ENCODE results near the gene MZB1. TPM values are rescaled to one million over a fixed set of nuclear protein-coding genes. Genes with fewer than 3 reads are reported as not detected.

MZB1 gene
- total RNA-seq, 1 experiment from 2014 or later = 1.1 TPM

DNA sequence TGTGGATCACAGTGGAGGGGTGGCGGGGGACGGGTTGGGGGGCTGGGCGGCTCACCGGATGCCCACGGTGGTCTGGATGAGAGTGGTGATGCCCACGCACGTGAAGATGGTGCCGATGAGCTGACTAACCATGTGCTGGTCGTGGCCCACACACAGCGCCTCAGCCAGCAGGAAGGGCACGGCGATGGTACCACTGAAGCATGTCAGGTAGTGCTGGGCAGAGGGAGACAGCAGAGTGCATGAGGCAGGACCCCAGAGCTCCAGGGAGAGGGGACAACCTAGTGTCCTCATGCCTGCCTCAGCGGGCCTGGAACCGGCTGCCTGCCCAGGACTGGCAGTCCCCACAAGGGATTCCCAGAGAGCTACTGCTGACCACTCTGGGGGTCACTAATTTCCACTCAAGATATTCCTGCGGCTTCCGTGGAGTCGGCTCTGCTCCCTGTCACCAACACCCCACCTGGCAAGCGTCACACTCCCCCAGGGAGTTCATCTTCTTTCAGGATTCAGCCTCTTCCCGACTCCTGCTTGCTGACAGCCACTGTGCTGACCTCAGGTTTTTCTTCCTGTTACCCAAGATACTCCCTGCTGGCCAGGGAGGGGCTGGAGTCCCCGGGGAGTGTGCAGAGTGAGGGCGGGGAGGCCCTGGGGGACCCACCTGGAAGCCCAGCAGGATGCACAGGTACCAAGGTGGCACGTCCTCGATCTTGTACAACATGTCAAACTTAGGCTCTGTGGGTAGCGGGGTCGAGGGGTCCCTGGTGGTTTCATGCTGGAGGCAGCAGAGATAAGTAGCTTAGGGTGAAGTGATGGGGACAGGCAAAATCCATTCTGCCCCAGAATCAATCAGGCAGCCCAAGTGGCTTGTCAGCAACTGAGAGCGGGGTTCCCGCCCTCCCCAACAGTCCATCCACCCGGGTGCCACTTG lies 7.6 kb downstream of the MZB1 start:
- Mint-ChIP-seq H3K27me3 (ENCODE audit: low read depth) (peaks cover 8% of the 10 kb centered on the region; the same call in 1 of the 2 replicates), H3K27ac (no peak overlapping the region), H3K4me1 (peaks cover 15% of the 10 kb centered on the region), H3K36me3 (no peaks in the 10 kb centered on the region), H3K9me3 (no peaks in the 10 kb centered on the region), H3K4me3 (no peak overlapping the region)
- ChIA-PET CTCF (interaction anchor here (0.7 to 0.8 kb wide), 2 partner anchors 10 to 39 kb away, joined by 3 to 6 read pairs (median 4); no protein-coding TSS in a partner anchor), POLR2A (no interaction called here)
- no peak for ATAC-seq
- TF ChIP-seq KAT7 (CRISPR knock-in tag; IDR thresholded peaks at IDR 0.05; ENCODE audit: borderline replicate concordance) (no peak), JUN (CRISPR knock-in tag; IDR thresholded peaks at IDR 0.05) (no peak), ZNF219 (CRISPR knock-in tag; IDR thresholded peaks at IDR 0.05; ENCODE audit: borderline replicate concordance) (no peak), ATF1 (CRISPR knock-in tag; IDR thresholded peaks at IDR 0.05) (no peak)
- TF ChIP-seq, protein P1, sequence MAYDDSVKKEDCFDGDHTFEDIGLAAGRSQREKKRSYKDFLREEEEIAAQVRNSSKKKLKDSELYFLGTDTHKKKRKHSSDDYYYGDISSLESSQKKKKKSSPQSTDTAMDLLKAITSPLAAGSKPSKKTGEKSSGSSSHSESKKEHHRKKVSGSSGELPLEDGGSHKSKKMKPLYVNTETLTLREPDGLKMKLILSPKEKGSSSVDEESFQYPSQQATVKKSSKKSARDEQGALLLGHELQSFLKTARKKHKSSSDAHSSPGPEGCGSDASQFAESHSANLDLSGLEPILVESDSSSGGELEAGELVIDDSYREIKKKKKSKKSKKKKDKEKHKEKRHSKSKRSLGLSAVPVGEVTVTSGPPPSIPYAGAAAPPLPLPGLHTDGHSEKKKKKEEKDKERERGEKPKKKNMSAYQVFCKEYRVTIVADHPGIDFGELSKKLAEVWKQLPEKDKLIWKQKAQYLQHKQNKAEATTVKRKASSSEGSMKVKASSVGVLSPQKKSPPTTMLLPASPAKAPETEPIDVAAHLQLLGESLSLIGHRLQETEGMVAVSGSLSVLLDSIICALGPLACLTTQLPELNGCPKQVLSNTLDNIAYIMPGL (CRISPR knock-in tag; IDR thresholded peaks at IDR 0.05) = no peak
- TF ChIP-seq, protein P2, sequence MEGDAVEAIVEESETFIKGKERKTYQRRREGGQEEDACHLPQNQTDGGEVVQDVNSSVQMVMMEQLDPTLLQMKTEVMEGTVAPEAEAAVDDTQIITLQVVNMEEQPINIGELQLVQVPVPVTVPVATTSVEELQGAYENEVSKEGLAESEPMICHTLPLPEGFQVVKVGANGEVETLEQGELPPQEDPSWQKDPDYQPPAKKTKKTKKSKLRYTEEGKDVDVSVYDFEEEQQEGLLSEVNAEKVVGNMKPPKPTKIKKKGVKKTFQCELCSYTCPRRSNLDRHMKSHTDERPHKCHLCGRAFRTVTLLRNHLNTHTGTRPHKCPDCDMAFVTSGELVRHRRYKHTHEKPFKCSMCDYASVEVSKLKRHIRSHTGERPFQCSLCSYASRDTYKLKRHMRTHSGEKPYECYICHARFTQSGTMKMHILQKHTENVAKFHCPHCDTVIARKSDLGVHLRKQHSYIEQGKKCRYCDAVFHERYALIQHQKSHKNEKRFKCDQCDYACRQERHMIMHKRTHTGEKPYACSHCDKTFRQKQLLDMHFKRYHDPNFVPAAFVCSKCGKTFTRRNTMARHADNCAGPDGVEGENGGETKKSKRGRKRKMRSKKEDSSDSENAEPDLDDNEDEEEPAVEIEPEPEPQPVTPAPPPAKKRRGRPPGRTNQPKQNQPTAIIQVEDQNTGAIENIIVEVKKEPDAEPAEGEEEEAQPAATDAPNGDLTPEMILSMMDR (IDR thresholded peaks at IDR 0.05) = no peak
- TF ChIP-seq, protein P3, sequence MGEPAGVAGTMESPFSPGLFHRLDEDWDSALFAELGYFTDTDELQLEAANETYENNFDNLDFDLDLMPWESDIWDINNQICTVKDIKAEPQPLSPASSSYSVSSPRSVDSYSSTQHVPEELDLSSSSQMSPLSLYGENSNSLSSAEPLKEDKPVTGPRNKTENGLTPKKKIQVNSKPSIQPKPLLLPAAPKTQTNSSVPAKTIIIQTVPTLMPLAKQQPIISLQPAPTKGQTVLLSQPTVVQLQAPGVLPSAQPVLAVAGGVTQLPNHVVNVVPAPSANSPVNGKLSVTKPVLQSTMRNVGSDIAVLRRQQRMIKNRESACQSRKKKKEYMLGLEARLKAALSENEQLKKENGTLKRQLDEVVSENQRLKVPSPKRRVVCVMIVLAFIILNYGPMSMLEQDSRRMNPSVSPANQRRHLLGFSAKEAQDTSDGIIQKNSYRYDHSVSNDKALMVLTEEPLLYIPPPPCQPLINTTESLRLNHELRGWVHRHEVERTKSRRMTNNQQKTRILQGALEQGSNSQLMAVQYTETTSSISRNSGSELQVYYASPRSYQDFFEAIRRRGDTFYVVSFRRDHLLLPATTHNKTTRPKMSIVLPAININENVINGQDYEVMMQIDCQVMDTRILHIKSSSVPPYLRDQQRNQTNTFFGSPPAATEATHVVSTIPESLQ (CRISPR knock-in tag; IDR thresholded peaks at IDR 0.05) = no peak
- DNase-seq (ENCODE audit: low spot score) = no peak

DNA sequence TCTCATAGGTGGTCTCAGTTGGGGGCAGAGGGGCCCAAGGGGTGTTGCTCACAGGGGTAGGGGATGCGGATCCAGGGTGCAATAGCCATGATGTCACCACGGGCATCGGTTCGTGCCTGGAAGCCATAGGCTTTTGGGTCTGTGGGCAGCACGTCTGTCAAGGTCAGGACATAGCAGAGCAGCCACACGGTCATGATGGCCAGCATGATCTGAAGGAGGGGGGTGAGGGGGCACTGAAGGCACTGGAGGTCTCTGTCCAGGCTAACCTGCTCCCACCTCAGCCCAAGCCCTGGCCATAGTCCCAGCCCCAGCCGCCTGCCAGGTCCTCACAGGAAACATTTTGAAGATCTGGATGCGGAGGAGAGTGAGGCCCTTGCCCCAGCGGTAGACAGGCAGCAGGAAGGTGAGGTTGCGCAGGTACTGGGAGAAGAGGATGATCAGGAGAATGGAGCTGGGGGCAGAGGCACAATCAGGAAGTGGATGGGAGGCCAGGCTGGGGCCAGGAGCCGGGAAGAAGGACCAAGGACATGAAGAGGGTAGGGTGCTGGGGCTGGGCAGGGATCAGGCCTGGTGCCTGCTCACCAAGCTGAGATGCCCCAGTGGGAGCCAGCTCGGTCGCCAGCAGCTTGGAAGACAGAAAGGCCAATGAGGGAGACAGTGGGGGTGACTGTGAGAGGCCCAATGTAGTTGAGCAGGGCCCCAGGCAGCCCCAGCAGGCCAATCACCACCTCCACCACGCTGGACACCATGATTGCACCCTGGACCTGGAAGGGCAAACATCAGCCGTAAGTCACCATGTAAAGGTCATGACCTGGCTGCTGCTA lies 9.9 kb downstream of the MZB1 start:
- Mint-ChIP-seq H3K9me3 (no peaks in the 10 kb centered on the region), H3K27me3 (ENCODE audit: low read depth) (no peaks in the 10 kb centered on the region), H3K4me3 (no peak overlapping the region), H3K36me3 (peaks cover 3% of the 10 kb centered on the region), H3K27ac (no peak overlapping the region), H3K4me1 (peaks cover 15% of the 10 kb centered on the region)
- ChIA-PET POLR2A (no interaction called here), CTCF (interaction anchor here (1.3 kb wide), 1 partner anchor 13 kb away, joined by 4 read pairs; no protein-coding TSS in a partner anchor)
- ATAC-seq (no peak), DNase-seq (ENCODE audit: low spot score) (no peak)
- TF ChIP-seq, protein P4, sequence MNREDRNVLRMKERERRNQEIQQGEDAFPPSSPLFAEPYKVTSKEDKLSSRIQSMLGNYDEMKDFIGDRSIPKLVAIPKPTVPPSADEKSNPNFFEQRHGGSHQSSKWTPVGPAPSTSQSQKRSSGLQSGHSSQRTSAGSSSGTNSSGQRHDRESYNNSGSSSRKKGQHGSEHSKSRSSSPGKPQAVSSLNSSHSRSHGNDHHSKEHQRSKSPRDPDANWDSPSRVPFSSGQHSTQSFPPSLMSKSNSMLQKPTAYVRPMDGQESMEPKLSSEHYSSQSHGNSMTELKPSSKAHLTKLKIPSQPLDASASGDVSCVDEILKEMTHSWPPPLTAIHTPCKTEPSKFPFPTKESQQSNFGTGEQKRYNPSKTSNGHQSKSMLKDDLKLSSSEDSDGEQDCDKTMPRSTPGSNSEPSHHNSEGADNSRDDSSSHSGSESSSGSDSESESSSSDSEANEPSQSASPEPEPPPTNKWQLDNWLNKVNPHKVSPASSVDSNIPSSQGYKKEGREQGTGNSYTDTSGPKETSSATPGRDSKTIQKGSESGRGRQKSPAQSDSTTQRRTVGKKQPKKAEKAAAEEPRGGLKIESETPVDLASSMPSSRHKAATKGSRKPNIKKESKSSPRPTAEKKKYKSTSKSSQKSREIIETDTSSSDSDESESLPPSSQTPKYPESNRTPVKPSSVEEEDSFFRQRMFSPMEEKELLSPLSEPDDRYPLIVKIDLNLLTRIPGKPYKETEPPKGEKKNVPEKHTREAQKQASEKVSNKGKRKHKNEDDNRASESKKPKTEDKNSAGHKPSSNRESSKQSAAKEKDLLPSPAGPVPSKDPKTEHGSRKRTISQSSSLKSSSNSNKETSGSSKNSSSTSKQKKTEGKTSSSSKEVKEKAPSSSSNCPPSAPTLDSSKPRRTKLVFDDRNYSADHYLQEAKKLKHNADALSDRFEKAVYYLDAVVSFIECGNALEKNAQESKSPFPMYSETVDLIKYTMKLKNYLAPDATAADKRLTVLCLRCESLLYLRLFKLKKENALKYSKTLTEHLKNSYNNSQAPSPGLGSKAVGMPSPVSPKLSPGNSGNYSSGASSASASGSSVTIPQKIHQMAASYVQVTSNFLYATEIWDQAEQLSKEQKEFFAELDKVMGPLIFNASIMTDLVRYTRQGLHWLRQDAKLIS (CRISPR knock-in tag; IDR thresholded peaks at IDR 0.05; ENCODE audit: borderline replicate concordance) = no peak
- TF ChIP-seq, protein P5, sequence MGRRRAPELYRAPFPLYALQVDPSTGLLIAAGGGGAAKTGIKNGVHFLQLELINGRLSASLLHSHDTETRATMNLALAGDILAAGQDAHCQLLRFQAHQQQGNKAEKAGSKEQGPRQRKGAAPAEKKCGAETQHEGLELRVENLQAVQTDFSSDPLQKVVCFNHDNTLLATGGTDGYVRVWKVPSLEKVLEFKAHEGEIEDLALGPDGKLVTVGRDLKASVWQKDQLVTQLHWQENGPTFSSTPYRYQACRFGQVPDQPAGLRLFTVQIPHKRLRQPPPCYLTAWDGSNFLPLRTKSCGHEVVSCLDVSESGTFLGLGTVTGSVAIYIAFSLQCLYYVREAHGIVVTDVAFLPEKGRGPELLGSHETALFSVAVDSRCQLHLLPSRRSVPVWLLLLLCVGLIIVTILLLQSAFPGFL (CRISPR knock-in tag; IDR thresholded peaks at IDR 0.05; ENCODE audit: borderline replicate concordance) = no peak
- TF ChIP-seq OVOL2 (CRISPR knock-in tag; IDR thresholded peaks at IDR 0.05; ENCODE audit: borderline replicate concordance) = no peak
- TF ChIP-seq TP53 (CRISPR knock-in tag; IDR thresholded peaks at IDR 0.05) = no peak
- TF ChIP-seq CBFB (CRISPR knock-in tag; IDR thresholded peaks at IDR 0.05; ENCODE audit: low read depth) = no peak
- no peak for TF ChIP-seq ZNF423 (CRISPR knock-in tag; IDR thresholded peaks at IDR 0.05)

All from WTC11 (cell line).